Subcutaneous abdominal adipose tissue (tissue), 5 donors: Measurements from ENCODE around the gene ZNF555.
"Not testable (repeated sequence)": the region's sequence is repeated elsewhere in the genome, so short reads cannot be mapped to it uniquely, and the experiment has no call there.

Experiments used
- H3K27ac ChIP-seq: one replicate; pipeline ENCODE4 v1.7.0; 2013; ENCODE audit warnings: low read depth, mild to moderate bottlenecking, inconsistent platforms, low read length, moderate library complexity
- H3K27me3 ChIP-seq, 5 donors: one replicate each; pipeline ENCODE4 v1.7.0; 2013; ENCODE audit warnings: low read length in 5 of 5, inconsistent platforms in 1 of 5; ENCODE audit not compliant: control insufficient read depth in 5 of 5, insufficient read depth in 4 of 5
- H3K36me3 ChIP-seq, 5 donors: one replicate each; pipeline ENCODE4 v1.7.0; 2013; ENCODE audit warnings: low read length in 5 of 5; ENCODE audit not compliant: control insufficient read depth in 5 of 5, insufficient read depth in 5 of 5
- H3K4me1 ChIP-seq, 5 donors: one replicate each; pipeline ENCODE4 v1.7.0; 2013; ENCODE audit warnings: low read length in 5 of 5, mild to moderate bottlenecking in 3 of 5, moderate library complexity in 1 of 5; ENCODE audit not compliant: control insufficient read depth in 5 of 5, insufficient read depth in 5 of 5
- H3K4me3 ChIP-seq, 5 donors: one replicate each; pipeline ENCODE4 v1.7.0; 2013; ENCODE audit warnings: low read length in 5 of 5, low read depth in 1 of 5
- H3K9ac ChIP-seq, 5 donors: one replicate each; pipeline ENCODE4 v1.7.0; 2013; ENCODE audit warnings: low read length in 5 of 5, mild to moderate bottlenecking in 4 of 5, moderate library complexity in 3 of 5
- H3K9me3 ChIP-seq, 5 donors: one replicate each; pipeline ENCODE4 v1.7.0; 2013; ENCODE audit warnings: low read length in 5 of 5; ENCODE audit not compliant: control insufficient read depth in 5 of 5
- donor health status: healthy.
- donor health status: healthy.
- donor health status: healthy.
- donor health status: healthy.
- donor health status: healthy.

ZNF555 gene

DNA sequence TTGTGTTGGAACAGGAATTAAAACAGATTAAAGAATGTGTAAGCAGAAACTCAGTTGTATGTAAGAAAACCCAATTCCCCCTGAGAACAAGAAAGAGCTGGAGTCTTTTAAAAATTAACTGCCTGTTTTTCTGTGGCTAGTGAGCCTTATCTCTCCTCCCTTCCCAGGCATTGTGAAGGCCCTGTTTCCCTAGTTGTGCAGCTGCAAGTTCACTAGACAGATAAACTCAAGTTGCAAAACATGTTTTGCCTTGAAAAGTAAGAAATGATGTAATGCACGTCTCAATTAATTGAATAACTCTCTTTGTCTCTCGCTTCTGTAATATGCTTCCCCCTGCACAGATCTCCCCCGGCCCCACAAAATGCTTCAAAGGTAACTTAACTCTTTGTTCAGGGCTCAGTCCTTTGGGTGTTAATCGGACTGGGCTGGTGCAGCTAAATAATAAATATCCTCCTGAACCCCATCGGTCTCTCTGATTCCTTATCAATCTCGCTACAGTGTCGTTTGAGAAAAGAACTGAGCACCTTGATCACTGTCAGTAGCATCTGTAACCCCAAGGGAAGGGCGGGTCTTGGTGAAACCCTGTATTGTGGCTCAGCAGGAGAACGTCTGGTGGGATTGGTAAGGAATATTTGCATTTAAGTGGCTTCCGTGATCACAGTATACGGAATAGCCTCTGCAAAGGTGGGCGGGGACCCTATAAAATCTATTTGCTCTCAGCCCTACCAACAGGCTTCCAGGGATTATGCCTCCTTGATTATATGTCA, 24.2 kb downstream of the ZNF555 start:
- no peak overlapping the region for H3K4me3 ChIP-seq
- H3K27me3 ChIP-seq: peaks cover 0 to 3% (median 0%) of the 10 kb centered on the region in 5 donors
- no peaks in the 10 kb centered on the region for H3K9me3 ChIP-seq
- no peak overlapping the region for H3K9ac ChIP-seq
- no peaks in the 10 kb centered on the region for H3K4me1 ChIP-seq
- H3K36me3 ChIP-seq: no peaks in the 10 kb centered on the region
- H3K27ac ChIP-seq: no peak overlapping the region

DNA sequence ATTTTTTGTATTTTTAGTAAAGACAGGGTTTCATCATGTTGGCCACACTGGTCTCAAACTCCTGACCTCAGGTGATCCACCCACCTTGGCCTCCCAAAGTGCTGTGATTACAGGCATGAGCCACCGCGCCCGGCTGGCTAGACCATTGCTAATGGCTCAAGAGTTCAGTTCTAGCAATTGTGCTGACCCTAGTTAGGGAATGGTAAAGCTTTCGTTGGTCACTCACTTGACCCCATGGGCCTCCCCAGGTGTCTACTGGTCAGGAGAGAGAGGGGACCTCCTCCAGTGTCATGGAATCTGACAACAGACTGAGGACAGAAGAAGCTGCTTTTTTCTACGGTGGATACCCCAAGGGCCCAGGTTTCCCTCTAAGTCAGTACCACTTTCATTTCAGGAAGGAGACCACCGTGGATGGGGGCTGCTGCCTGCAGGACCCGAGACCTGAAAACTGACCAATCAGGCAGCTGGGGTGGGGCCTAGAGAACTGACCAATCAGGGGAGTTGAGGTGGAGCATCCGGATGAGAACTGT, 25.3 kb downstream of the ZNF555 start:
- H3K4me1 ChIP-seq: no peaks in the 10 kb centered on the region
- H3K4me3 ChIP-seq: no peak overlapping the region
- H3K9me3 ChIP-seq: no peaks in the 10 kb centered on the region
- H3K27ac ChIP-seq: no peak overlapping the region
- H3K36me3 ChIP-seq: no peaks in the 10 kb centered on the region
- peaks cover 0 to 3% (median 0%) of the 10 kb centered on the region in 5 donors for H3K27me3 ChIP-seq
- no peak overlapping the region for H3K9ac ChIP-seq

DNA sequence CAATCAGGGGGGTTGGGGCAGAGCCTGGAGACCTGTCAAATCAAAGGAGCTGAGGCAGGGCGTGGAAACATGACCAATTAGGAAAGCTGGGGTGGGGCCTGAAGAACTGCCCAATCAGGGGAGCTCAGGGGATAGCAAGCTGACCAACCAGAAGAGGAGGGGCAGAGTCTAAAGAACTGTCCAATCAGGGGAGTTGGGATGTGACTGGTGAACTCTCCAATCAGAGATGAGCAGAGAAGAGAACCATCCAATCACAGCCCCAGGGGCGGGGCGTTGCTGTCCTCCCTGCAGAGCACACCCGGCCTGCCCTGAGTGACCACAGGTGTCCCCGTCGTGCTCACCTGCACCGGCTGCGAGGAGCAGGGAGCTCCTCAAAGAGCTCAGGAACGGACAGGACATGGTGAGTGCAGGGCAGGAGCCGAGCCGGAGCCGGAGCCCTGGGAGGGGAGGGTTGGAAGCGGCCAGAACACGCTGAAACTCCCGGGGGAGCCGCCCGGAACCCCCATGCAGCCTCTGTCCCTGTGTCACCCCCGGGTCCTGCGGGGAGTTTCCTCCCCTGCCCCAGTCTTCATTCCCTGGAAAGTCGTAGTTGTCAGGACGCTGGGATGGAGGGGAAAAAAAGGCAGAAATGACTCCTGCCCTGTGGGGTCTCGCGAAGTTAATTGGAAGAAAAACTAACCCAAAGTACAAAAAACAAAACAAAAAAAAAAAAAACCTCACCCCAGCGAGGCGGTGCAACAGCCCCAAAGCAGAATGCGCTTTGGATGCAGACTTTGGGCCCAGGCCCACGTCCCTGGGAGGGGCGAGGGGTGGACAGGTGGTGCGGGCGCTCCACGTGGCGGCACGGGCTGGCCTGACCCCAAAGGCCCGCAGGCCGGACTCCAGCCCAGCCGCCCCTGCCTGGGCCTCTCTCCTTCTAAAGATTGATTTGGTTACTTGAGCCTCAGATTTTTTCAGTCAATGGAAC, 26.0 kb downstream of the ZNF555 start, which contains the start of gene ZNF556:
ZNF556 (plus strand) TSS at position 311 of the 967 bp plus-strand sequence; CDS start at position 398, 87 bp downstream.
- H3K27me3 ChIP-seq: peaks cover 0 to 3% (median 0%) of the 10 kb centered on the region in 5 donors
- H3K9ac ChIP-seq: no peak within 1 kb of the TSS
- no peaks in the 10 kb centered on the region for H3K9me3 ChIP-seq
- H3K27ac ChIP-seq: no peak within 1 kb of the TSS
- peak within 1 kb of the TSS in 1 of 5 donors; percentile 36 for H3K4me3 ChIP-seq
- no peaks in the 10 kb centered on the region for H3K4me1 ChIP-seq
- H3K36me3 ChIP-seq: no peaks in the 10 kb centered on the region

DNA sequence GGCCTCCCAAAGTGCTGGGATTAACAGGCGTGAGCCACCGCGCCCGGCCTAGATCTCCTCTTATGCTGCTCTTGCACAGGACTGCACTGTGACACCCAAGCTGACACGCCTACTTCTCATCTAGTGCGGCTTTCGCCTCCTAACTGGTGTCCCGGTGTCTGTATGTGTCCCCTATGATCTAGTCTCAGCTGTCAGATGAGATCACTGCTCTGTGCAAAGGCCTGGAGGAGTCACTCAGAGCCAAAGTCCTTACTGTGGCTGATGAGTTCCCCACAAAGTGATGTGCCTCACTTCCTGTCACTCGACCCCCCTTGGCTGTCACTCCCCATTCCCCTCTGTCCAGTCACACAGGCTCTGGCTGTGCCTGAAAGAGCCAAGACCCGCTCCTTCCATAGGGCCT, 28.3 kb downstream of the ZNF555 start:
- Histone ChIP-seq H3K4me3 (no peak overlapping the region), H3K9me3 (no peaks in the 10 kb centered on the region), H3K4me1 (no peaks in the 10 kb centered on the region), H3K27ac (no peak overlapping the region), H3K27me3 (peaks cover 0 to 3% (median 0%) of the 10 kb centered on the region in 5 donors), H3K9ac (no peak overlapping the region), H3K36me3 (no peaks in the 10 kb centered on the region)

DNA sequence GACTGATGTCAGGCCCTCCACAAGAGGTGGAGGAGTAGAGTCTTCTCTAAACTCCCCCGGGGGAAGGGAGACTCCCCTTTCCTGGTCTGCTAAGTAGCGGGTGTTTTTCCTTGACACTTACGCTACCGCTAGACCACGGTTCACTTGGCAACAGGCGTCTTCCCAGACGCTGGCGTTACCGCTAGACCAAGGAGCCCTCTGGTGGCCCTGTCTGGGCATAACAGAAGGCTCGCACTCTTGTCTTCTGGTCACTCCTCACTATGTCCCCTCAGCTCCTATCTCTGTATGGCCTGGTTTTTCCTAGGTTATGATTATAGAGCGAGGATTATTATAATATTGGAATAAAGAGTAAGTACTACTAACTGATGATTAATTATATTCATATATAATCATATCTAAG, 30.9 kb downstream of the ZNF555 start:
- not testable (repeated sequence) for H3K9me3 ChIP-seq, H3K4me3 ChIP-seq

DNA sequence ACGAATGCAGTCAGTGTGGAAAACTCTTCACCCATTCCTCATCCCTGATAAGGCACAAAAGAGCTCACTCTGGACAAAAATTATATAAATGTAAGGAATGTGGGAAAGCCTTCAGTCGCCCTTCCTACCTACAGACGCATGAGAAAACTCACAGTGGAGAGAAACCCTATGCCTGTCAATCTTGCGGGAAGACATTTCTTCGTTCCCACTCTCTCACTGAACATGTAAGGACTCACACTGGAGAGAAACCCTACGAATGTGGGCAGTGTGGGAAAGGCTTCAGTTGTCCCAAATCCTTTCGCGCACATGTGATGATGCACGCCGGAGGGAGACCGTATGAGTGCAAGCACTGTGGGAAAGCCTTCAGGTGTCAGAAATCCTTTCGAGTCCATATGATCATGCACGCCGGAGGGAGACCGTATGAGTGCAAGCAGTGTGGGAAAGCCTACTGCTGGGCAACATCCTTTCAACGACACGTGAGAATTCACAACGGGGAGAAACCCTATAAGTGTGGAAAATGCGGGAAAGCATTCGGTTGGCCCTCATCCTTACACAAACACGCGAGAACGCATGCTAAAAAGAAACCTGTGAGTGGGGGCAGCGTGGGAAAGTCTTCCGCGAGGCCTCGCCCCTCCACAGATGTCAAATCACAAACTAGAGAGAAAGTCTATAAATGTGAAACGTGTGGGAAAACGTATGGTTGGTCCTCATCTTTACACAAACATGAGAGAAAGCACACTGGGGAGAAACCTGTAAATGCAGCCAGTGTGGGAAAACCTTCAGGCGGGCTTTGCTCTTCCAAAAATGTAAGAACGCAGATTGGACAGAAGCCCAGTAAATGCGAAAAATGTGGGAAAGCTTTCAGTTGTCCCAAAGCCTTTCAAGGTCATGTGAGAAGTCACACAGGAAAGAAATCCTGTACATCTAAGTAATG, 36.4 kb downstream of the ZNF555 start:
- H3K9ac ChIP-seq: peak overlapping the region in 1 of 5 donors; percentile 97
- peaks cover 0 to 10% (median 0%) of the 10 kb centered on the region in 5 donors for H3K4me1 ChIP-seq
- no peaks in the 10 kb centered on the region for H3K36me3 ChIP-seq
- peaks cover 8 to 23% (median 15%) of the 10 kb centered on the region in 5 donors for H3K9me3 ChIP-seq
- H3K27me3 ChIP-seq: peaks cover 0 to 7% (median 0%) of the 10 kb centered on the region in 5 donors
- peak overlapping the region in 3 of 5 donors; percentile 1 to 18 (median 12) for H3K4me3 ChIP-seq
- no peak overlapping the region for H3K27ac ChIP-seq

More for the DNA sequence above, 30.9 kb downstream of the ZNF555 start:
- H3K4me1 ChIP-seq, H3K27ac ChIP-seq, H3K36me3 ChIP-seq, H3K27me3 ChIP-seq, H3K9ac ChIP-seq: not testable (repeated sequence)

DNA sequence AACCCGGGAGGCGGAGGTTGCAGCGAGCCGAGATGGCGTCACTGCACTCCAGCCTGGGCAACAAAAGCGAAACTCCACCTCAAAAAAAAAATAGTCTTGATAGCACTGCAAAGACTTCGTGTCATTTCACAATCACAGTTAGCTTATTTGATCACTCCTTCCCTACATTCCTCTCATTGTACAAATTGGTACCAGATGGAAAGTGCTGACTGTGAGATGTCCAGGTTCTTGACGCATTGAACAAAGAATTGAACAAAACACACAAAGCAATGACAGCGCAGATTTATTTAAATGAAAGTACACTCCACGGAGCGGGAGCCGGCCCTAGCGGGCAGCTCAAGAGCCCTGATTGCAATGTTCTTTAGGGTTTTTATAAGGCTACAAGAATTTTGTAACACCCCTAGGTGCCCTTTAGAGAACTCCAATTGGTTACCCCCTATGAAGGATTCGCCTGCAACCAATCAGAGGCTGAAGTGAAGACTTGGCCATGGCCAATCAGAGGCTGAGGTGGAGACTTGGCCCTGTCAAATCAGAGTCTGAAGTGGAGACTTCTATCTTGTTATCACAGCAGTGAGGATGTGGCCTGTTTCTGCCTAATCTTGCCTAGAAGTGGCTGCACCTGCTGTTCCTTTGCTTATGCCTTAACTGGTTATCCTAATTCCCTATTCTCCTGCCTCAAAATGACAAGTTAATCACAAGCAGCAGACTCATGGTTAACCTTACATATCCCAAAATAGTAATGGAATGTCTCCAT, 42.6 kb downstream of the ZNF555 start:
- H3K27me3 ChIP-seq: peaks cover 0 to 3% (median 0%) of the 10 kb centered on the region in 5 donors
- no peak overlapping the region for H3K4me3 ChIP-seq
- no peaks in the 10 kb centered on the region for H3K36me3 ChIP-seq
- H3K27ac ChIP-seq: no peak overlapping the region
- H3K9me3 ChIP-seq: peaks cover 0 to 2% (median 0%) of the 10 kb centered on the region in 5 donors
- no peak overlapping the region for H3K9ac ChIP-seq
- peaks cover 0 to 15% (median 7%) of the 10 kb centered on the region in 5 donors for H3K4me1 ChIP-seq

DNA sequence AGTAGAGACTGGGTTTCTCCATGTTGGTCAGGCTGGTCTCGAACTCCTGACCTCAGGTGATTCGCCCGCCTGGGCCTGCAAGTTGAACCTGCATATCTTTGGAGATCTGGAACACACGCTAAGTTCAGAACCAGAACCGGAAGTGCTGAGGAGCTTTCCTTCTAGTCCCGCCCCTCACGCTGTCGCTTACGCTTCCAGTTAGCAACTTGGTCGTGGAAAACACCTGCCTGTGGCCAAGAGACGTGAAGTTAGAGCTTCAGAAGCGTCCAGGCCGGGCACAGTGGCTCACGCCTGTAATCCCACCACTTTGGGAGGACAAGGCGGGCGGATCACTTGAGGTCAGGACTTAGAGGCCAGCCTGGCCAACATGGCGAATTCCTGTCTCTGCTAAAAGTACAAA, 44.5 kb downstream of the ZNF555 start:
- Histone ChIP-seq H3K9me3 (no peaks in the 10 kb centered on the region), H3K36me3 (no peaks in the 10 kb centered on the region), H3K4me3 (no peak overlapping the region), H3K27me3 (peaks cover 0 to 3% (median 0%) of the 10 kb centered on the region in 5 donors), H3K27ac (no peak overlapping the region), H3K9ac (no peak overlapping the region), H3K4me1 (peaks cover 0 to 18% (median 7%) of the 10 kb centered on the region in 5 donors)
